OCI-LY7 (cell line): ENCODE results near the gene OBI1.

Experiments used
- EZH2phosphoT487 ChIP-seq: fragments of 200-600 bp; sonication (generic); IDR thresholded peaks from 2 replicates; pipeline ENCODE4 v1.6.1; 2018; ENCODE audit warnings: low read depth, borderline replicate concordance, mild to moderate bottlenecking, mixed run types, antibody characterized with exemption, low read length, moderate library complexity, mixed read lengths
- TF ChIP-seq, protein P1 (sequence below): fragments of 200-600 bp; sonication (generic); conservative IDR thresholded peaks from 2 replicates; pipeline ENCODE4 v1.5.1; 2014; ENCODE audit warnings: mild to moderate bottlenecking, antibody characterized with exemption, low read length, moderate library complexity, mixed read lengths

DNA sequence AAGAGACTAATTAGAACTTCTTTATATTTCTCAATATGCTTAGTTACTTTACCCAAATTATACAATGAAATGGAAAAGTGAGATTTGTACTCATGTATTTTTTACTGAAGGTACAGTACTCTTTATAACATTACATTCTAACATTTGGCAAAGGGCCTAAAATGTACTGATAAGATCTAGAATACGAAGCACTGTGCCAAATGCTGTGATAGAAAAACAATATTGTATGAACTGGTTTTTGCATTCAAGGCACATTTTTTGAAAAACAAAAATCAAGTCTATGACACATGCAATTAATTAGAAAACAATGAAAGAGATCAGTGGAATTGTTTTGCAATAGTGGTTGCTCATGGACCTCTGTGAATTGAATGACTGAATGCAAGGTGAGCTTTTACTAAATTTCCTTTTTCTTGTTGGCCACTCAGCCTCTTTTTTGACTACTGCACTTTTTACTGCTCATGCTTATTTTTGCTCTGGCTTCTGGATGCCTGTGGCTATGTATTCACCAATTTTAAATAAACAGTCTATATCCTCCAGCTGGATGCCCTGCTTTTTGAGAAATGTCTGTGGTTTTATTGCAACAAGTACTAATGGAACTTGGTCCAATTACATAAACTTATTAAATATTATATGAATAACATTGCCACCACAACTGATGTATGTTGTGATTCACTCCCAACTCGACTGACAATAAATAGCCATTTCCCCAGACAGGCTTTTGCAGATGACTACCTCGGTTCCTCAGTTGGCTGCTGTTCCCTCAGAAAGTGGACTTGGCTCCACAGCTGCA is 41.4 kb upstream of the OBI1 start:
- TF ChIP-seq, protein P1, sequence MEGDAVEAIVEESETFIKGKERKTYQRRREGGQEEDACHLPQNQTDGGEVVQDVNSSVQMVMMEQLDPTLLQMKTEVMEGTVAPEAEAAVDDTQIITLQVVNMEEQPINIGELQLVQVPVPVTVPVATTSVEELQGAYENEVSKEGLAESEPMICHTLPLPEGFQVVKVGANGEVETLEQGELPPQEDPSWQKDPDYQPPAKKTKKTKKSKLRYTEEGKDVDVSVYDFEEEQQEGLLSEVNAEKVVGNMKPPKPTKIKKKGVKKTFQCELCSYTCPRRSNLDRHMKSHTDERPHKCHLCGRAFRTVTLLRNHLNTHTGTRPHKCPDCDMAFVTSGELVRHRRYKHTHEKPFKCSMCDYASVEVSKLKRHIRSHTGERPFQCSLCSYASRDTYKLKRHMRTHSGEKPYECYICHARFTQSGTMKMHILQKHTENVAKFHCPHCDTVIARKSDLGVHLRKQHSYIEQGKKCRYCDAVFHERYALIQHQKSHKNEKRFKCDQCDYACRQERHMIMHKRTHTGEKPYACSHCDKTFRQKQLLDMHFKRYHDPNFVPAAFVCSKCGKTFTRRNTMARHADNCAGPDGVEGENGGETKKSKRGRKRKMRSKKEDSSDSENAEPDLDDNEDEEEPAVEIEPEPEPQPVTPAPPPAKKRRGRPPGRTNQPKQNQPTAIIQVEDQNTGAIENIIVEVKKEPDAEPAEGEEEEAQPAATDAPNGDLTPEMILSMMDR, result no peak
- TF ChIP-seq EZH2phosphoT487, result no peak
